ENCODE measurements around the gene CDH11.

GRCh38 chr16:65075877-65076276 lies 46.0 kb downstream of the CDH11 start:
- no peak for TF ChIP-seq RAD21 (IDR thresholded peaks at IDR 0.05; ENCODE audit: low read length)
- no peak for TF ChIP-seq CTCF (conservative IDR thresholded peaks at IDR 0.05; ENCODE audit: low read depth, low read length)
